22Rv1 (cell line): ENCODE measurements around the gene MBNL2.

Experiments
- CTCF ChIP-seq: fragments of 450-650 bp; IDR thresholded peaks from 2 replicates; pipeline ENCODE4 v1.5.1; 2017; ENCODE audit warnings: mild to moderate bottlenecking
- ZFX ChIP-seq: fragments of 450-650 bp; IDR thresholded peaks from 2 replicates; pipeline ENCODE4 v1.6.1; 2017; ENCODE audit warnings: antibody characterized with exemption, borderline replicate concordance

- TF ChIP-seq CTCF (no peak), ZFX (no peak)
Observed at GRCh38 chr13:97239943-97240787, 18.0 kb downstream of the MBNL2 start.
